WTC11 (cell line): ENCODE measurements around the gene PAQR9. TPM values are rescaled to one million over a fixed set of nuclear protein-coding genes. Genes with fewer than 3 reads are reported as not detected.
"Not testable (repeated sequence)": the region's sequence is repeated elsewhere in the genome, so short reads cannot be mapped to it uniquely, and the experiment has no call there.

Experiments
- ATAC-seq: fragments of 200-7000 bp; cut with Tn5 transposase; 2 replicates; pipeline ENCODE4 v1.10.0; 2021; ENCODE audit warnings: mild to moderate bottlenecking, moderate library complexity
- CTCF ChIA-PET: fragments of 300-600 bp; sonication (Branson Sonifier 250); formaldehyde crosslinking; loops from one replicate; lab custom pipeline; 2021; ENCODE audit warnings: antibody characterized with exemption; lab: Charles Lee
- POLR2A ChIA-PET: fragments of 350-600 bp; sonication (Branson Sonifier 250); formaldehyde crosslinking; loops from one replicate; lab custom pipeline; 2021; ENCODE audit warnings: antibody characterized with exemption; lab: Charles Lee
- DNase-seq: peaks from one replicate; pipeline ENCODE4 v3.0.0; 2021; ENCODE audit warnings: low spot score
- H3K27ac Mint-ChIP-seq: 2 replicates; pipeline ENCODE4 v1.8.0; 2021; ENCODE audit warnings: mixed read lengths
- H3K27me3 Mint-ChIP-seq: 2 replicates; pipeline ENCODE4 v1.8.0; 2021; ENCODE audit warnings: low read depth, mild to moderate bottlenecking, moderate library complexity, mixed read lengths
- H3K36me3 Mint-ChIP-seq: 2 replicates; pipeline ENCODE4 v1.8.0; 2021; ENCODE audit warnings: mixed read lengths
- H3K4me1 Mint-ChIP-seq: 2 replicates; pipeline ENCODE4 v1.8.0; 2022; ENCODE audit warnings: mixed read lengths
- H3K4me3 Mint-ChIP-seq: 2 replicates; pipeline ENCODE4 v1.8.0; 2021; ENCODE audit warnings: mild to moderate bottlenecking, moderate library complexity, mixed read lengths
- H3K9me3 Mint-ChIP-seq: 2 replicates; pipeline ENCODE4 v1.8.0; 2021; ENCODE audit warnings: mixed read lengths
- ATF1 ChIP-seq: sonication (generic); formaldehyde crosslinking; IDR thresholded peaks from 2 replicates; pipeline ENCODE4 v1.8.1; 2023; ENCODE audit warnings: mild to moderate bottlenecking, moderate library complexity, missing genetic modification reagents
- ESRRA ChIP-seq: sonication (generic); formaldehyde crosslinking; IDR thresholded peaks from 2 replicates; pipeline ENCODE4 v1.8.1; 2022; ENCODE audit warnings: mild to moderate bottlenecking, missing genetic modification reagents, borderline replicate concordance
- ETV6 ChIP-seq: sonication (generic); formaldehyde crosslinking; IDR thresholded peaks from 2 replicates; pipeline ENCODE4 v1.8.1; 2022; ENCODE audit warnings: mild to moderate bottlenecking, missing genetic modification reagents
- FOXJ3 ChIP-seq: sonication (generic); formaldehyde crosslinking; IDR thresholded peaks from 2 replicates; pipeline ENCODE4 v1.9.0; 2021; ENCODE audit warnings: missing genetic modification reagents, mild to moderate bottlenecking, borderline replicate concordance
- FOXK1 ChIP-seq: sonication (generic); formaldehyde crosslinking; IDR thresholded peaks from 2 replicates; pipeline ENCODE4 v1.8.0; 2022; ENCODE audit warnings: mild to moderate bottlenecking, moderate library complexity, missing genetic modification reagents
- GABPB1 ChIP-seq: sonication (generic); formaldehyde crosslinking; IDR thresholded peaks from 2 replicates; pipeline ENCODE4 v1.8.1; 2023; ENCODE audit warnings: mild to moderate bottlenecking, missing genetic modification reagents
- IRF2 ChIP-seq: sonication (generic); formaldehyde crosslinking; IDR thresholded peaks from 2 replicates; pipeline ENCODE4 v1.8.0; 2022; ENCODE audit warnings: low read depth, missing genetic modification reagents, borderline replicate concordance
- KAT7 ChIP-seq: sonication (generic); formaldehyde crosslinking; IDR thresholded peaks from 2 replicates; pipeline ENCODE4 v1.8.1; 2023; ENCODE audit warnings: missing genetic modification reagents, mild to moderate bottlenecking, borderline replicate concordance
- NFATC4 ChIP-seq: fragments of 250-450 bp; sonication (Bioruptor Pico); IDR thresholded peaks from 2 replicates; pipeline ENCODE4 v1.9.0; 2021; ENCODE audit warnings: mild to moderate bottlenecking
- NFE2L1 ChIP-seq: sonication (generic); formaldehyde crosslinking; IDR thresholded peaks from 2 replicates; pipeline ENCODE4 v1.8.1; 2023; ENCODE audit warnings: missing genetic modification reagents
- OVOL2 ChIP-seq: fragments of 250-450 bp; sonication (Bioruptor Pico); IDR thresholded peaks from 2 replicates; pipeline ENCODE4 v1.9.0; 2021; ENCODE audit warnings: mild to moderate bottlenecking, borderline replicate concordance
- RORB ChIP-seq: fragments of 250-450 bp; sonication (Bioruptor Pico); IDR thresholded peaks from 2 replicates; pipeline ENCODE4 v1.9.0; 2021; ENCODE audit warnings: mild to moderate bottlenecking
- SMAD4 ChIP-seq: sonication (generic); formaldehyde crosslinking; IDR thresholded peaks from 2 replicates; pipeline ENCODE4 v1.8.0; 2022; ENCODE audit warnings: mild to moderate bottlenecking, missing genetic modification reagents
- TEAD1 ChIP-seq: sonication (generic); formaldehyde crosslinking; IDR thresholded peaks from 2 replicates; pipeline ENCODE4 v1.8.0; 2022; ENCODE audit warnings: mild to moderate bottlenecking, missing genetic modification reagents
- TEAD4 ChIP-seq: sonication (generic); formaldehyde crosslinking; IDR thresholded peaks from 2 replicates; pipeline ENCODE4 v1.8.0; 2022; ENCODE audit warnings: mild to moderate bottlenecking, missing genetic modification reagents
- ZNF232 ChIP-seq: sonication (generic); formaldehyde crosslinking; IDR thresholded peaks from 2 replicates; pipeline ENCODE4 v1.8.0; 2022; ENCODE audit warnings: mild to moderate bottlenecking, missing genetic modification reagents
- ZNF317 ChIP-seq: sonication (generic); formaldehyde crosslinking; IDR thresholded peaks from 2 replicates; pipeline ENCODE4 v1.8.1; 2023; ENCODE audit warnings: low read depth, mild to moderate bottlenecking, moderate library complexity, missing genetic modification reagents, borderline replicate concordance
- ZNF396 ChIP-seq: fragments of 250-450 bp; sonication (Bioruptor Pico); IDR thresholded peaks from 2 replicates; pipeline ENCODE4 v1.8.0; 2021; ENCODE audit warnings: mild to moderate bottlenecking, moderate library complexity, borderline replicate concordance
- total RNA-seq: library from RNA; stranded (reverse); gene quantifications from 3 replicates; pipeline ENCODE4 v1.2.3, GENCODE V29; 2021
- TF ChIP-seq, protein P1 (sequence below): sonication (generic); formaldehyde crosslinking; IDR thresholded peaks from 2 replicates; pipeline ENCODE4 v1.8.0; 2022; ENCODE audit warnings: mild to moderate bottlenecking, missing genetic modification reagents
- TF ChIP-seq, protein P2 (sequence below): fragments of 250-450 bp; sonication (Bioruptor Pico); IDR thresholded peaks from 2 replicates; pipeline ENCODE4 v1.9.0; 2021; ENCODE audit warnings: mild to moderate bottlenecking
- TF ChIP-seq, protein P3 (sequence below): sonication (generic); formaldehyde crosslinking; IDR thresholded peaks from 2 replicates; pipeline ENCODE4 v1.8.1; 2022; ENCODE audit warnings: mild to moderate bottlenecking, missing genetic modification reagents, moderate library complexity, borderline replicate concordance
- TF ChIP-seq, protein P4 (sequence below): sonication (generic); formaldehyde crosslinking; IDR thresholded peaks from 2 replicates; pipeline ENCODE4 v1.8.0; 2022; ENCODE audit warnings: mild to moderate bottlenecking, missing genetic modification reagents
- TF ChIP-seq, protein P5 (sequence below): sonication (generic); formaldehyde crosslinking; conservative IDR thresholded peaks from 2 replicates; pipeline ENCODE4 v1.8.1; 2023; ENCODE audit warnings: mild to moderate bottlenecking, low read depth, missing genetic modification reagents, moderate library complexity

The PAQR9 gene
- total RNA-seq, 1 experiment from 2014 or later = 2.0 TPM

DNA sequence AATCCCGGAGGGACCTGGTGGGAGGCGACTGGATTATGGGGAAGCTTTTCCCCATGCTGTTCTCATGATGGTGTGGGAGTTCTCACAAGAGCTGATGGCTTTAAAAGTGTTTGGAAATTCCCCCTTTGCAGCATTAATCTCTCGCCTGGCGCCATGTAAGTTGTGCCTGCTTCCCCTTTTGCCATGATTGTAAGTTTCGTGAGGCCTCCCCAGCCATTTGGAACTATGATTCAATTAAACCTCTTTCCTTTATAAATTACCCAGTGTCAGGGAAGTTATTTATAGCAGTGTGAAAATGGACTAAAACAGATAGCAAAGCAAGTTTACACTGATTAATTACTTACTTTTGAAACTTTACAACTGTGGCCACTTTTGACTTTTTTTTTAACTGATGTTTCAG lies 27.2 kb upstream of the PAQR9 start:
- no peak overlapping the region for H3K4me3 Mint-ChIP-seq

DNA sequence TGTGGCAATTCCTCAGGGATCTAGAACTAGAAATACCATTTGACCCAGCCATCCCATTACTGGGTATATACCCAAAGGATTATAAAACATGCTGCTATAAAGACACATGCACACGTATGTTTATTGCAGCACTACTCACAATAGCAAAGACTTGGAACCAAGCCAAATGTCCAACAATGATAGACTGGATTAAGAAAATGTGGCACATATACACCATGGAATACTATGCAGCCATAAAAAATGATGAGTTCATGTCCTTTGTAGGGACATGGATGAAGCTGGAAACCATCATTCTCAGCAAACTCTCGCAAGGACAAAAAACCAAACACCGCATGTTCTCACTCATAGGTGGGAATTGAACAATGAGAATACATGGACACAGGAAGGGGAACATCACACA lies 25.4 kb upstream of the PAQR9 start:
- H3K9me3 Mint-ChIP-seq, DNase-seq, H3K27me3 Mint-ChIP-seq, ATAC-seq, H3K27ac Mint-ChIP-seq, CTCF ChIA-PET, H3K4me1 Mint-ChIP-seq, H3K4me3 Mint-ChIP-seq, POLR2A ChIA-PET, H3K36me3 Mint-ChIP-seq: not testable (repeated sequence)

More for the DNA sequence above, 27.2 kb upstream of the PAQR9 start:
- DNase-seq (no peak), ATAC-seq (no peak)
- H3K36me3 Mint-ChIP-seq = no peaks in the 10 kb centered on the region
- no peak overlapping the region for H3K27ac Mint-ChIP-seq
- ChIA-PET CTCF (interaction anchor here (1.2 to 1.7 kb wide), 3 partner anchors 9 to 28 kb away, joined by 3 to 6 read pairs (median 5); no protein-coding TSS in a partner anchor), POLR2A (no interaction called here)
- TF ChIP-seq FOXK1 (CRISPR knock-in tag) (no peak), NFATC4 (CRISPR knock-in tag) (no peak), NFE2L1 (CRISPR knock-in tag) (no peak), ETV6 (CRISPR knock-in tag) (no peak), GABPB1 (no peak), ZNF396 (CRISPR knock-in tag) (no peak), RORB (CRISPR knock-in tag) (no peak), ZNF232 (no peak), ESRRA (CRISPR knock-in tag) (no peak)
- TF ChIP-seq, protein P1, sequence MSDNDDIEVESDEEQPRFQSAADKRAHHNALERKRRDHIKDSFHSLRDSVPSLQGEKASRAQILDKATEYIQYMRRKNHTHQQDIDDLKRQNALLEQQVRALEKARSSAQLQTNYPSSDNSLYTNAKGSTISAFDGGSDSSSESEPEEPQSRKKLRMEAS (CRISPR knock-in tag) = no peak
- TF ChIP-seq, protein P2, sequence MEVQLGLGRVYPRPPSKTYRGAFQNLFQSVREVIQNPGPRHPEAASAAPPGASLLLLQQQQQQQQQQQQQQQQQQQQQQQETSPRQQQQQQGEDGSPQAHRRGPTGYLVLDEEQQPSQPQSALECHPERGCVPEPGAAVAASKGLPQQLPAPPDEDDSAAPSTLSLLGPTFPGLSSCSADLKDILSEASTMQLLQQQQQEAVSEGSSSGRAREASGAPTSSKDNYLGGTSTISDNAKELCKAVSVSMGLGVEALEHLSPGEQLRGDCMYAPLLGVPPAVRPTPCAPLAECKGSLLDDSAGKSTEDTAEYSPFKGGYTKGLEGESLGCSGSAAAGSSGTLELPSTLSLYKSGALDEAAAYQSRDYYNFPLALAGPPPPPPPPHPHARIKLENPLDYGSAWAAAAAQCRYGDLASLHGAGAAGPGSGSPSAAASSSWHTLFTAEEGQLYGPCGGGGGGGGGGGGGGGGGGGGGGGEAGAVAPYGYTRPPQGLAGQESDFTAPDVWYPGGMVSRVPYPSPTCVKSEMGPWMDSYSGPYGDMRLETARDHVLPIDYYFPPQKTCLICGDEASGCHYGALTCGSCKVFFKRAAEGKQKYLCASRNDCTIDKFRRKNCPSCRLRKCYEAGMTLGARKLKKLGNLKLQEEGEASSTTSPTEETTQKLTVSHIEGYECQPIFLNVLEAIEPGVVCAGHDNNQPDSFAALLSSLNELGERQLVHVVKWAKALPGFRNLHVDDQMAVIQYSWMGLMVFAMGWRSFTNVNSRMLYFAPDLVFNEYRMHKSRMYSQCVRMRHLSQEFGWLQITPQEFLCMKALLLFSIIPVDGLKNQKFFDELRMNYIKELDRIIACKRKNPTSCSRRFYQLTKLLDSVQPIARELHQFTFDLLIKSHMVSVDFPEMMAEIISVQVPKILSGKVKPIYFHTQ (CRISPR knock-in tag) = no peak
- TF ChIP-seq, protein P3, sequence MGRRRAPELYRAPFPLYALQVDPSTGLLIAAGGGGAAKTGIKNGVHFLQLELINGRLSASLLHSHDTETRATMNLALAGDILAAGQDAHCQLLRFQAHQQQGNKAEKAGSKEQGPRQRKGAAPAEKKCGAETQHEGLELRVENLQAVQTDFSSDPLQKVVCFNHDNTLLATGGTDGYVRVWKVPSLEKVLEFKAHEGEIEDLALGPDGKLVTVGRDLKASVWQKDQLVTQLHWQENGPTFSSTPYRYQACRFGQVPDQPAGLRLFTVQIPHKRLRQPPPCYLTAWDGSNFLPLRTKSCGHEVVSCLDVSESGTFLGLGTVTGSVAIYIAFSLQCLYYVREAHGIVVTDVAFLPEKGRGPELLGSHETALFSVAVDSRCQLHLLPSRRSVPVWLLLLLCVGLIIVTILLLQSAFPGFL (CRISPR knock-in tag) = no peak
- TF ChIP-seq, protein P4, sequence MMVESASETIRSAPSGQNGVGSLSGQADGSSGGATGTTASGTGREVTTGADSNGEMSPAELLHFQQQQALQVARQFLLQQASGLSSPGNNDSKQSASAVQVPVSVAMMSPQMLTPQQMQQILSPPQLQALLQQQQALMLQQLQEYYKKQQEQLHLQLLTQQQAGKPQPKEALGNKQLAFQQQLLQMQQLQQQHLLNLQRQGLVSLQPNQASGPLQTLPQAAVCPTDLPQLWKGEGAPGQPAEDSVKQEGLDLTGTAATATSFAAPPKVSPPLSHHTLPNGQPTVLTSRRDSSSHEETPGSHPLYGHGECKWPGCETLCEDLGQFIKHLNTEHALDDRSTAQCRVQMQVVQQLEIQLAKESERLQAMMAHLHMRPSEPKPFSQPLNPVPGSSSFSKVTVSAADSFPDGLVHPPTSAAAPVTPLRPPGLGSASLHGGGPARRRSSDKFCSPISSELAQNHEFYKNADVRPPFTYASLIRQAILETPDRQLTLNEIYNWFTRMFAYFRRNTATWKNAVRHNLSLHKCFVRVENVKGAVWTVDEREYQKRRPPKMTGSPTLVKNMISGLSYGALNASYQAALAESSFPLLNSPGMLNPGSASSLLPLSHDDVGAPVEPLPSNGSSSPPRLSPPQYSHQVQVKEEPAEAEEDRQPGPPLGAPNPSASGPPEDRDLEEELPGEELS (CRISPR knock-in tag) = no peak
- peaks cover 4% of the 10 kb centered on the region for H3K4me1 Mint-ChIP-seq
- H3K9me3 Mint-ChIP-seq = no peaks in the 10 kb centered on the region
- no peaks in the 10 kb centered on the region for H3K27me3 Mint-ChIP-seq

DNA sequence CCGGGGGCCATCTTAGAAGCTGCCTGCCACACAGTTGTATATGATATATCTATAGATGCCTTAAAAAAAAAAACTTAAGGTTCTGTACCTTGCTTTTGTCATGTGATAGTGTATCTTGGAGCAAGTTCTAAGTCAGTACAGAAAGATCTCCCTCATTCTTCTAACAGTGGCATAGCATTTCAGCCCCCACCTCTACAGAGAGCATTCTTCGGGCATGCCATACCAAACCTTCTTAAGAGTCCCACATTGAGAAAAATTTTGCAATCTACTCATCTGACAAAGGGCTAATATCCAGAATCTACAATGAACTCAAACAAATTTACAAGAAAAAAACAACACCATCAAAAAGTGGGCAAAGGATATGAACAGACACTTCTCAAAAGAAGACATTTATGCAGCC lies 24.7 kb upstream of the PAQR9 start:
- H3K36me3 Mint-ChIP-seq, H3K4me3 Mint-ChIP-seq, POLR2A ChIA-PET, H3K4me1 Mint-ChIP-seq, ATAC-seq, H3K27ac Mint-ChIP-seq, H3K9me3 Mint-ChIP-seq, H3K27me3 Mint-ChIP-seq, DNase-seq: not testable (repeated sequence)
- CTCF ChIA-PET = interaction anchor here (0.7 to 2.2 kb wide), 3 partner anchors 13 to 159 kb away, joined by 4 to 15 read pairs (median 4); partner anchors contain the start of gene U2SURP

DNA sequence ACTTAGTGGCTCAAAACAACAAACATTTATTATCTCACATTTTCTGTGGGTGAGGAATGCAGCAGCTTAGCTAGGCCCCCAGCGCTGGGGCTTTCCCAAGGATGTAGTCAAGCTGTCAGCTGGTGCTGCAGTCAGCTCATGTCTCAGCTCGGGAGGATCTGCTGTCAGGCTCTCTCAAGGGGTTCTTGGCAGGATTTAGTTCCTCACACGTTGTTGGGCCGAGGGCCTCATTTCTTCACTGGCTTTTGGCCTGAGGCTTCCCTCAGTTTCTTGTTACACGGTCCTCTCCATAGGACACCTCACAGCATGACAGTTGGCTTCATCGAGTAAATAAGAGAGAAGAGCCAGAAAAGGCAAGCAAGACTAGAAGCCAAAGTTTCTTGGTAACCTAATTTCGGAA lies 24.2 kb upstream of the PAQR9 start:
- ChIA-PET CTCF (interaction anchor here (0.7 to 2.2 kb wide), 4 partner anchors 12 to 159 kb away, joined by 4 to 15 read pairs (median 6); partner anchors contain the start of gene U2SURP), POLR2A (no interaction called here)
- H3K36me3 Mint-ChIP-seq = no peaks in the 10 kb centered on the region
- no peak overlapping the region for H3K4me3 Mint-ChIP-seq
- H3K27me3 Mint-ChIP-seq = no peaks in the 10 kb centered on the region
- ATAC-seq (peak; percentile 60), DNase-seq (no peak)
- no peak overlapping the region for H3K27ac Mint-ChIP-seq
- peaks cover 6% of the 10 kb centered on the region for H3K4me1 Mint-ChIP-seq
- no peaks in the 10 kb centered on the region for H3K9me3 Mint-ChIP-seq
- no peak for TF ChIP-seq FOXJ3 (CRISPR knock-in tag)
- TF ChIP-seq, protein P5, sequence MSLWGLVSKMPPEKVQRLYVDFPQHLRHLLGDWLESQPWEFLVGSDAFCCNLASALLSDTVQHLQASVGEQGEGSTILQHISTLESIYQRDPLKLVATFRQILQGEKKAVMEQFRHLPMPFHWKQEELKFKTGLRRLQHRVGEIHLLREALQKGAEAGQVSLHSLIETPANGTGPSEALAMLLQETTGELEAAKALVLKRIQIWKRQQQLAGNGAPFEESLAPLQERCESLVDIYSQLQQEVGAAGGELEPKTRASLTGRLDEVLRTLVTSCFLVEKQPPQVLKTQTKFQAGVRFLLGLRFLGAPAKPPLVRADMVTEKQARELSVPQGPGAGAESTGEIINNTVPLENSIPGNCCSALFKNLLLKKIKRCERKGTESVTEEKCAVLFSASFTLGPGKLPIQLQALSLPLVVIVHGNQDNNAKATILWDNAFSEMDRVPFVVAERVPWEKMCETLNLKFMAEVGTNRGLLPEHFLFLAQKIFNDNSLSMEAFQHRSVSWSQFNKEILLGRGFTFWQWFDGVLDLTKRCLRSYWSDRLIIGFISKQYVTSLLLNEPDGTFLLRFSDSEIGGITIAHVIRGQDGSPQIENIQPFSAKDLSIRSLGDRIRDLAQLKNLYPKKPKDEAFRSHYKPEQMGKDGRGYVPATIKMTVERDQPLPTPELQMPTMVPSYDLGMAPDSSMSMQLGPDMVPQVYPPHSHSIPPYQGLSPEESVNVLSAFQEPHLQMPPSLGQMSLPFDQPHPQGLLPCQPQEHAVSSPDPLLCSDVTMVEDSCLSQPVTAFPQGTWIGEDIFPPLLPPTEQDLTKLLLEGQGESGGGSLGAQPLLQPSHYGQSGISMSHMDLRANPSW = no peak
- no peak for TF ChIP-seq TEAD1 (CRISPR knock-in tag)
- TF ChIP-seq IRF2 (CRISPR knock-in tag) = no peak
- TF ChIP-seq ATF1 (CRISPR knock-in tag) = no peak
- no peak for TF ChIP-seq ZNF317 (CRISPR knock-in tag)
- TF ChIP-seq KAT7 (CRISPR knock-in tag) = no peak
- TF ChIP-seq OVOL2 (CRISPR knock-in tag) = no peak
- TF ChIP-seq TEAD4 (CRISPR knock-in tag) = no peak
- no peak for TF ChIP-seq SMAD4
